Endometrial microvascular endothelial cells (primary cell): ENCODE results near the gene MASP1. TPM values are rescaled to one million over a fixed set of nuclear protein-coding genes. Genes with fewer than 3 reads are reported as not detected.

Experiments used
- in situ Hi-C: cut with HindIII; loops from 2 replicates; pipeline ENCODE4 v1.10.0; 2017; ENCODE audit warnings: low sequenced_read_pairs, low pct_unique_long_range_greater_than_20kb; ENCODE audit errors: inconsistent ontology term
- total RNA-seq: library from RNA; depleted of rRNA; stranded (reverse); fragments of >200 nt; gene quantifications from one replicate; pipeline ENCODE4 v1.2.3, GENCODE V29; 2015; ENCODE audit errors: inconsistent ontology term

Gene MASP1
- total RNA-seq, 1 donor from 2014 or later, result not detected

DNA sequence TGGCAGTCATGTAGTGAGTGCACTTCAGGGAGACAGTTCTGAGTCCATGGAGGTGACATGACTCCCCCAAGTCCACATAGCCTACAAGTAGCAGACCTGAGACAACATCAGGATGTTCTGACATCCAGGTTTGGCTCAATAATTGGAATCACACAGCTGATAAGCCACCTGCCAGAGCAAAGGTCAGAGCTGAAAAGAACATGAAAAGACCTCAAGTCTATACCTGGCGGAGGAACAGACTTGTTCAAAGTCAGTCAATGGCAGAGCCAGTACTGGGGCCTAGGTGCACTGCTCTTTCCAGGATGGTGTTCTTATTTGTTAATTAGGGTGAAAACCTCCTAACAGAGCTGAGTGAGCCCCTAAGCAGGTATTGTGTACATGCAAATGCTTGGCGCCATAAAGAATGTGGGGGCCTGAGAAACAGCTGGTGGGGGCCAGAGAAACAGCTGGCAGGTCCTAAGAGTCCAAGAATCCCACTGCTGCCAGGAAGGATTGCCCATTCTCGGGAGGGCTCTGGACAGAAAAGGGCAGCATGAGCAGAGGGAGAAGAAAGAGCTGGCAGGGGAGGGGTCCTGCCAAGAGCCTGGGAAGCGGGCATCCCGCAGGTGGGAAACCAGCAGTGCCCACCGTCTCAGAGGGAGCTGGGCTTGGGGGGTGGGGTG lies 17.1 kb downstream of the MASP1 start:
- in situ Hi-C loops, result no loop called here

DNA sequence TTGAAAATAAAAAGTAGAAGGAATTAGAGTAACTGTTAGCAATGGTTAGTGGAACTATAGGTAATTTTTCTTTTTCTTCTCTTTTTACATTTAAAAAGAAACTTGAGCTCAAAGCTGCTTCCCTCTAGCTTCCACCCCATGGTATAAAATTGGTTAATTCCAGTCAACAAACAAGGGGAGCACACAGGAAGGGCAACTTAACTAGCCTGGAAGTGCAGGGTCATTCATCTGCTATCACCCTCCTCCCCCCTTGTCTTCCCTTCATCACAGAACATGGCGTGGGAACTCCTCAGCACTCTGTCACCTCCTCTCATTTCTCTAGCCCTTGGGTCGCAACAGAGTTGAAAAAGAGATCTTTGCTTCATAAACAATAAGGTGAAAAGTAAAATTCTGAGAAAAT lies 20.0 kb downstream of the MASP1 start:
- in situ Hi-C loops, result no loop called here

DNA sequence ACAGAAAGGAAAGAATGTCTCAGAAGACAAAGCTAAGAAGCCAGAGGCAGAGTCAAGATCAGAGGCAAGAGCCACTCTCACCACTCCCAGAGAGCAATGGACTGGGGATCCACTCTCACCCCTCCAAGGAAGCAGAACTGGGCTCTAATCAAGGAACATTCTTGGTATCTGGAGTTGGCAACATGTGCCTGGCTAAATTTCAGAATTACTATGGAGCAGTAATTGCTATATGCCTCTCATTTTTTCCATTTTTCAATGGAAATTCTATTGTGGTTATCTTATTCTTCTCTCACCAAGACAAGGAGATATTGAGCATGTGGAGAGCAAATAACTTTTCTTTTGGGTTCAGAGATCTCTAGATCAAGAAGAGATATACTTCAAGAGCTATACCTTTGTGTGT lies 22.1 kb downstream of the MASP1 start:
- in situ Hi-C loops, result no loop called here

DNA sequence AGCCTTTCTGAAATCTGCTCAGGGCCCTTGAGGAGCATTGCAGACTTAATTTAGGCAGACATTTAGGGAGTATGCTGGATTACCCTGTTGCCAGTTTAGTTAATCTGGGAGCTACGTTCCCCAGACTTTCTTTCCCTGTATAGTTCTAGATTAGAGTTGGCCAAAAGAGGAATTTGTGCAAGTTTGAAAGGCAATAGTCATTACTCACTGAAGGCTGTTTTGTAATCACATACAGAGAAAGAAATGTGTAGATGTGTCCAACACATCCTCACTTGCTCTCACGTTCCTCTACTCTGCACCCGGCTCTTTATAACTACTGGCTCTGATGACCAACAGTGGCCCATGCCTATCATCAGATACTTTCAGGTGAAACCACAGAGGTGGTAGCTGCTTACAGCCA lies 24.2 kb downstream of the MASP1 start:
- in situ Hi-C loops, result no loop called here

DNA sequence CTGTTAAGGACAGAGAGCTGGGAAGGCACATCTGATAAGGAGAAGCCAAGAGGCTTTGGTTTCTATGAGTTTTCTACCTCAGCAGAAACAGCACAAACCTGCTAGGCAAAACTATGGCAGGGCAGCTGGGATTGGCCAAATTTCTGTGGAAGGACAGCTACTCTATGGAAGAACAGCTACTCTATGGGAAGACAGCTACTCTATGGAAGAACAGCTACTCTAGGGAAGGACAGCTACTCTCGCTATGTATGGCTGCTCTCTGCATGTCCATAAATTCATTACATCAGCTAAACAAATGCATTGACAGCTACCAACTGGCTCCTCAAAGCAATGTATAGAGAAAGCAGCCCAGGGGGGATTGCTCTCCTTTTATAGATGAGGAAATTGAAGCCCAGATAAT lies 24.8 kb downstream of the MASP1 start:
- in situ Hi-C loops, result no loop called here

DNA sequence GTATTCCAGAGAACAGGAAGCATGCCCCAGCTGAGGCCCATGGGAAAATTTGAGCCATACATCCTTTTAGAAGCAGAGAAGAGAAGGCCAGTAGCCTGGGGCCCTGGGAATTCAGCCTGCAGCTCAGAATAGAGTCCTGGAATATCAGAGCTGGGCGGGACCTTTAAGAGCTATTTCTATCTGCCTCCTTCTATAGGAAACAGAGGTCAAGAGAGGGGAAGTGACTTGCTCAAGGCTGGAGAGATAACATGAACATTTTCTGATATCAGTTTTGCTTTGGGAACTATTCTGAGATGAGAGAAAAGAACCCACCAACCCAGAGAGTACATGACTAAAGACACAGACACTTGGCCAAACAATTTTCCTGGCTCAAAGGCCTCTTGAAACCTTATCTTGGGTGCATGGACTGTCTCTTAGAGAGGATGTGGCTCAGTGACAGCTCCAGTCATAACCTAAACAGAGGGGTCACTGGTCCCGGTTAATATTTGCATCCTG lies 26.0 kb downstream of the MASP1 start:
- in situ Hi-C loops, result no loop called here

DNA sequence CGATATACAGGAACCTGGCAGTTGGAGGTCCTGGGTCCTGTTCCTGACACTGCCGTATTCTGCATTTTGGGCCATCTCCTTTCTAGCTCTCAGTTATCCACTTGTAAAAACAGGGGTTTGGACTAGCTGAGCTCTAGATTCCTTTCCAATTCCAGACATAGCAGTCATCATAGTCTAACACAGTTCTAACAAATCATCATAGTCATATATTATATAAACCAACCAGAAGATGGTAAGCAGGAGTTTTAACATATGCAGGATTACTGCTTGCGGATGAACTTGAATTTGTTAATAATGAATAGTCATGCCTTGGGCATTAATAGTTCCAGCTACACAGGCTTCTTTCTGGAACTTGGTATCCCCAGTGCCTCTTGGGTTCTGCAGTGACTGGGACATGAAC lies 26.6 kb downstream of the MASP1 start:
- in situ Hi-C loops, result no loop called here

DNA sequence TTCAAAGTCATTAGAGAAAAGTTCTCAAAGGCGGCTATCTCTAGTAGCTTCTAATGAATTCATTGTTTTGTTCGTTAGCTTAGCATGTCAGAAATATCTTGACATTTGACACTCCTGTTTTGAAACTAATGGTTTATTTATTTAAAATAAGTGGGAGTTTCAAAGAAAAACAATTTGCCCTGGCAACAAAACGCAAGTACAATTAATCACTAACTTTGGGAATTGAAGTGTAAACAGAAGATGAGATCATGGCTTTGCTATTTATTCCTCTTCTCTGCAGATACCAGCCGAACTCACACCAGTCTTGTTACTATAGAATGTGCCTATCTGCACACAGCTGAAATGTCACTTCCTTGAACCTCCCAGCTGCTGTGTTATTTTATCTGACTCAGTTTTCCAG lies 27.5 kb downstream of the MASP1 start:
- in situ Hi-C loops, result no loop called here

DNA sequence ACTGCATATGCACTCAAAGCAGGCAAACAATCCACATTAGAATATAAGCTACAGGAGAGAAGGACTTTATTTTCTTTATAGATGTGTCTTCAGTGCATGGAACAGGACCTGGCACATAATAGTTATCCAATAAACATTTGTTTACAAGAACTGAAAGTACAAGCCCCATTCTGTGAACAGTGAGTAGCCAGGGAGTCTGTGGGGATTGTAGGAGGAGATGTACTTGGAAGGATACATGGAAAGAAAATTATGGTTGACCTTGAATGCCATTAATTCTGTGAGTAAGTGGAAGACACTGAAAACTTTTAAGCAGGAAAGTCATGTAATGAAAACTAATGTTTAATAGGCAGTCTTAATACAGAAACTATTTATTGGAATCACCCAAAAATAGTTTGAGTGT lies 28.3 kb downstream of the MASP1 start:
- in situ Hi-C loops, result no loop called here

DNA sequence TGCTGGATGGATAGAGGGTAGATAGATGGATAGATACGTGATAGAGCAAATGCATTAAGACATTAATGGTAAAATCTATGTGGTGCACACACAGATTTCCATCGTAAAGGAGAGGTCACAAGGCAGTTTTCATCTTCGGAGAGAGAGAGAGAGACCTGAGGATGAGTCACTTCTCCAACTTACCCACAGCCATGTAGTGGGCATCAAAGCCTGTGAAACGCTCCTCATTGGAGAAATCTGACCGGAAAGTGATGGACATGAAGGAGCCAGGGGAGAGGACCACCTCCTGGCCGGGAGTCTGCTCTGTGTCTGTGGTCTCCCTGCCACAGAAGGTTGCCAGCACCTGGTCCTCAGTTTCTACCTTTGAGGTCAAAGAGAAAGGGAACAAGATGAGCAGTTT lies 29.2 kb downstream of the MASP1 start:
- in situ Hi-C loops, result no loop called here

DNA sequence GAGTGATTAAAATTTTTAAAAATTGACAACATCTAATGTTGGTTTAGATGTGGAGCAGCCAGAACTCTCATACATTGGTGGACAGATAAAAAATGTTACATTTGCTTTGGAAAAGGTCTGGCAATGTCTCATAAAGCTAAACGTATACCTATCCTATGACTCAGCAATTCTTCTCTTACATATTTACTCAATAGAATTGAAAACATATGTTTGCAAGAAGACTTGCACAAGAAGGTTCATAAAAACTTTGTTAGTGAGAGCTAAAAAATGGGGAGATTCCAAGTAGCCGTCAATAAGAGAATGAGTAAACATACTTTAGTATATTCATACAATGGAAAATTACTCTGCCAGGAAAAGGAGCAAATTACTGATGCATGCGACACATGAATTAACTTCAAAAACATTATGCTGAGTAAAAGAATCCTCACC lies 30.0 kb downstream of the MASP1 start:
- in situ Hi-C loops, result no loop called here

DNA sequence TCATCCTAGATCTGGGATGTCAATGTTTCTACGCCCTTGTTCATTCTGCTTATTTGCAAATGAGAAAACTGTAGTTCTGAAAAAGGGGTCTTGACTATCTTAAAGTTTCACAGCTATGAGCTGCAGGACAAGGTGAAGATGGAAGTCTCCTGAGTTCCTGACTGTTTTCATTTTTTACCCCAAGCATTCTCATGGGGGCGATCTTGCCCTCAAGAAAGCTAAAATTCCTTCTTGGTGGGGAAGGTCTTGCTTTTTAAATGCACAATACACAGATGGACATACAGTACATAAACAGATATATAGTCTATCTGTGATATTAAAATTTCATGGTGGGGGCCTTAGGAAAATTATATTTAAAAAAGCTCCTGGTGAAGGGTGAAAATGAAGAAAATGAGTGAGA lies 32.4 kb downstream of the MASP1 start:
- in situ Hi-C loops, result no loop called here

DNA sequence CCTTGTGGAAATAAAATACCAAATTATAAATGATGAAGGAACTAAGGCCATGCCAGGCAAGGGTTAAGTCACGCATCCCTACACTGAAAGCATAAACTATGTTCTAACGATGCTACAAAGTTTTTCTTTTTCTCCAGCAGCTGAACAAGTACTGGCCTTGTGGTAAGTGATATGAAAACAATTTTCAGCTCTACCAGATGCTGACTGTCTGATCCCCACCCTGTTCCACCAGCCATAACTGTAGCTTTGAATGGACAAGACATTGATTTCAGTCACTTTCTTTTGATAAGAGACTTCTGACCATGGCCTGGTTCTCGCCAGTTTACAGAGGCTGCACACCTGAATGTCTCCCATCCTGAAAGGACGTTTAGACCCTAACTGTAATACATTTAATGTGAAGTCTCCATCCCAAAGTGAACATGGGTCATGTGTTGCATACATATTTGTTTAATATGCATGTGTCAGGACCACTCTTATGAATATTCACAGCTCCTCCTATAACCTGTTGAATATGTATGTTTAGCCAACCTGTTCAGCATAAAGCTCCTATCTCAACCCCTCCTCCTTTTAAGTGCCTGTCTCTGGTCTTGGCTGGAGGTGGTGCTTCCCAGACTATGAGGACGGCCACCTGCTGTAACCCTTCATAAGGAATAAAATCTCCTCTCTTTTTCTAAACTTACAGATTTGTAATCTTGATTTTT lies 33.4 kb downstream of the MASP1 start:
- in situ Hi-C loops, result no loop called here

DNA sequence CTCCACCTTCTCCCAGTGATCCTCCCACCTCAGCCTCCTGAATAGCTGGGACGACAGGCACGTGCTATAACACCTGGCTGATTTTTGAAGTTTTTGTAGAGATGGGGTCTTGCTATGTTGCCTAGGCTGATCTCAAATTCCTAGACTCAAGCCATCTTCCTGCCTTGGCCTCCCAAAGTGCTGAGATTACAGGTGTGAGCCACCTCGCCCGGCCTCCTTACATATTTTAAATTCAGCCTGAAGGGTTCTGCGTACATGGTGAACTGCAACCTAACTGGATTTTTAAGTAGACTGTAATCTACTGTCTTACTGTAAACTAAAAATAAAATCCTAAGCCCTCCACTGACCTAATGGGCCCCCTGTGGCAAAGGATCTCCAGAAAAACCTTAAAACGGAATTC lies 34.1 kb downstream of the MASP1 start:
- in situ Hi-C loops, result no loop called here

DNA sequence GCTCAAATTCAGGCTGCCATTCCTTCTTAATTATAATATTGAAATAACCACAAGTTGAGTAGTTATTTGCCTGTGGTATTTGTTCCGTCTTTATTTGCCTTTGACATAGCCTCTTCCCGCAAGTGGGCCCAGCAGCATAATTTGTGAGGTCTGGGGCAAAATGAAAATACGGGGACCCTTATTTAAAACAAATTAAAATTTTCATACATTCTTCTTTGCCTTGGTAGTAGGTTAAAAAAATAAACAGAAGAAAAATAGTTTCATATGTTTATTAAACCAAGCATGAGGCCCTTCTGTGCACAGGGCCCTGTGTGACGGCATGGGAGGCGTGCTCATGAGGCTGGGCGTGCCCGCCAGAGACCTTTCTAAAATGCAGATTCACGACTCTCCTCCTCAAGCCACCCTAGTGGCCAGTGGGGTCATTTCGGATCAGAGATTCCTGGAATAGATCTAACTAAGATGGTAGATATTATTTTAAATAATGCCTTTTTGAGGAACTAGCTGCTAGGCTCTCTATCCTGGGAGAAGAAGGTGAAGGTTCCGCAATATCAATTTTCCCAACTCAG lies 35.4 kb downstream of the MASP1 start:
- in situ Hi-C loops, result no loop called here

DNA sequence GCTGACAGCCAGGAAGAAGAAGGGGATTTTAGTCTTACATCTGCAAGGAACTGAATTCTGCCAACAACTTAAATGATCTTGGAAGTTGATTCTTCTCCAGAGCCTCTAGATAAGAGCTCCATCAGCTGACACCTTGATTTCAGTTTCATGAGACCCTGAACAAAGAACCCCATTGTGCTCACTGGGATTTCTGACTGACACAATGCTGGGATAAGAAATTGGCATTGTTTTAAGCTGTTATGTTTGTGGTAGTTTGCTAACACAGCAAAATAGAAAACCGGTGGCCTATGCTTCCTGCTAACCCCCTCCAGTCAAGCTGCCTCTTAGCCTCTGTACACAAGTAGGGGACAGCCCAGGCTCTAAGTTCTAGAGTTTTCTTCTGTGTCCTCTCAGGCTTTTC lies 36.2 kb downstream of the MASP1 start:
- in situ Hi-C loops, result no loop called here

DNA sequence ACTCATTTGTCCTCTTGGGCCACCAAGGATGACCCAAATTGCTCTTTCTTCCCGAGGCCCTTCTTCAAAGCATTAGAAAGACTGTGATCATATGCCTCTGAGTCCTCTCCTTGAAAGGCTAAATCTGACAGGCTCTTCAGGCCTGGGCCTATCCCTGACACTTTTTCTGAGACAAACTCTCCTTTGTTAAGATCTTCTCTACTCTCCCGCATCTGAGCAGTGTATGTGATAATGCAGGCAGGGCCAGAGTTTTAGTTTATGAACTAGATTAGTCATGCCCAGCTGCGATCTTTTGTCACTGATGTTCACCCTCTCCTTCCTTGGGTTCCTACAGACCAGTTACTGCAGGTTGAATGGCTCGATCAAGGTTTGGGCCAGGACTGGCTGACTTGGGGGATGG lies 39.2 kb downstream of the MASP1 start:
- in situ Hi-C loops, result no loop called here

DNA sequence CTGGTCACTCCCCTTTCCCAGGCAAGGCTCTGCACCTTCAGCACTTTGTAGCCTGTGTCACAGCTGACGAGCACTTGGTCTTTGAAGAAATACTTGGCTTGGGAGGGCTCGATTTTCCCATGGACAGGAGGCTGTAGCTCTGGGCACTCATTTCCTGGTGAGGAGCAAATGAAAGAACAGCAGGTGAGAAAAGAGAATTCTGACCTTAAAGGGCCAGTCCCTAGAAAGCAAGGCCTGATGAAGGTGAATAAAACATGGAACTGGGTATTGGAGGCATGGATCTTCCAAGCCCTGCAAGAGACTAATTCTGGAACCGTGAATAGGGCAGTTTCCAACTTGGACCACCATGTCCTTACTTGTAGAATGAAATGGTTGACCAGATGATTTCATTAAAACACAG lies 39.9 kb downstream of the MASP1 start:
- in situ Hi-C loops, result no loop called here

DNA sequence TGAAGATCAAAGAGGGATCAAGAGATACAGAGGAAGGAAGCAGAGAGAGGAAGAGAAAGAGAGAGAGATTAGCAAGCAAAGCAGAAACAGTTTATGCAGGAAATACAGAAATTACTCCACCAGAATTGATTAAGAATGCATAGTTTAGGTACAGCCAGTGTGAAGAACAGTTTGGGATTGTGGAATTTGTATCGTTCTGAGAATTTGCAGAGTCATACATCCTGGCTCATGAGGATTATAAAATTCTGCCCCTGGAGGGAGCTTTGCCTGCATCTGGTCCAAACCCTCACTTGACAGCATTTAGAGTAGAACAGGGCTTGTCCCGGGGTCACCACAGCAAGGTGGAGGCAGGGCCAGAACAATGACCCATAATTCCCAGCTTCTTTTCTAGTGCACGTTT lies 44.1 kb downstream of the MASP1 start:
- in situ Hi-C loops, result no loop called here

DNA sequence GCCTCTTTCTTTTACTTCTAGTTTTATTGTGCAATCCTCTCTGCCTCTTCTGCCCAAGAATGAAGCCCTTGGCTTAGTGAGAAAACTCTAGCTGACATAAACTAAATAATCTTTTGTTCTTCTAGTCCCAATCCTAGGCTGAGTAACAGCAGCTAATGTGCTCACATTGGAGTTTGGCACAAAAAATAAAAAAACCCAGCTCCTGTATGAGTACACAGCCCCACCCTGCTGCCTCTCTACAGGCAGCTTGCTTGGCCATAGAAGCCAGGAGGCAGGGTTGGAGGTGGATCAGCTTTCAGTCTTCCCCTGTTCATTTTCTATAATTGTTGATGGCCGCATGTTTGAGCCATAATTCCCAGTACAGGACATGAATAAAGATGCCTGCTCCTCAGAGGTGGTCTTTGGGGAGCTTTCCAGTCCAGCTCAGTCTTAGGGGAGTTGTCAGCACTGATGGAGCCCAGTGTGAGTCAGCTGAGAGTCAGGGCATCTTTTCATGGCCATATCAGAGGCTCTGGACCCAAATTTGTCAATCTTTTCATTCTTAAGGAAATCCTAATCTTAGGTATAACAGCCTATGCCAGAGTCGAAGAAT lies 47.5 kb downstream of the MASP1 start:
- in situ Hi-C loops, result no loop called here
